ENCODE results near the gene SLX4IP.
"Not testable (repeated sequence)": the region's sequence is repeated elsewhere in the genome, so short reads cannot be mapped to it uniquely, and the experiment has no call there.

The SLX4IP gene

DNA sequence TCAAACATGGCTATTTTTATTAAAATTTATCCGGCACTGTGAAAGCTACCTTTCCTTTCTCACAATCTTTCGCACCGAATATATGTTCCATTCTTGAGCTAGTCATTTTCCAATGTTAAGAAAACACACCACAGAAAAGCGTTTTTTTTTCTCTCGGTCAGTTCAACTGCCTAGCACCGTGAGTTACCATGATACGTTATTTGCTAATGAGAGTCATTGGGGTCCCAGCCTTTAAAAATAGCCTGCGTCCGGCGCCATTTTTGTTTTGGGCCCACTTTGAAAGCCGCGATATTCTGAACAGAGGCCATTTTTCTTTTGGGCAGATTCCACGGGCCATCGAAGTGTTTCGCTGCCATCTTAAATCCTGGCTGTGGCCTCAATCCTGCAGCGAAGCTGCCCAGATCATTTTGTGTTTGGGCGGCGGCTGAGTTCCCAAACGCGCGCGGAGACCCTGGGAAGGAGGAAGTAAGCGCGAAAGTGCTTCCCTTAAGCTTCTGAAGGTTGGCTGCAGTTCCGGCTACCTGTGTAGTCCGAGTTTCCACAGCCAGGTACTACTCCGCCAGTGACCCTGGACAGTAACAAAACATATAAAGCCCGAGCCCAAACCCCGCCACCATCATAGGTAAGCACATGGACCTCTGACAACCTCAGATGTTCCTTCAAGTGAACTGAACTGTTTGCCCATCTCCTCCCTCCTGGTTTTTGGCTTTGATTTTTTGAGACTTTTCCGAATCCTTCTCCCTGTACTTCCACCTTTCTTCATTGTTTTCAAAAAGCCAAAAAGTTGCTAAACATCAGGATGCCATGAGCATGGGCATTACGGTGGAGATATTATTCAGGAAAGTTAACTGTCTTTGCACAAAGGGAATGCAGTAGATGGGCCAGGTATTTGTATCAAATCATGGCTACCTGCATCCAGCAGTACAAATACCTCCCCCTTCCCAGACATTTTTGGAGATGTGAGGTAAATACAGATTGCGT, at the start of gene SLX4IP:
SLX4IP (plus strand) TSS at position 474 of the 981 bp plus-strand sequence. CDS start 22,900 bp downstream, outside the sequence.
- peak; percentile 86 to 97 for DNase-seq

GRCh38 chr20:10385850-10386544, 49.1 kb upstream of the SLX4IP start:
- no peak for DNase-seq

DNA sequence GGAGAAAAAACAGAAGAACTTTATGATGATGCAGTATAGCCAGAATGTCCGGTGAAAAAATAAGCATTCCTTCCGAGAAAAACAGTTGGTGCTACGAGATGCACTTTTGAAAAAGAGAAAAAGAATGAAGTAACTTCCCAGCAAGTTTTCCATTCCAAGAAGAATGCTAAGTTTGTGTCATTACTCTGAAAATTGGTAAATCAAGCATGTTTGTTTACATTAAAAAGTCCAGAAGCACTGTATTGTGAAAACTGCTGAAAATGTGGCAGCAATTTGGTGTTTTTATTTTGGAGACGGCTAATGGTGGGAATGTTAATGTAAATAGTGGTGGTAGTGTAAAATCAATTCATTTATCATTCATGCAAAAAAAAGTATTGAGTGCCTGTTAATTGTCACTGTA, 47.4 kb upstream of the SLX4IP start:
- no peak for DNase-seq

GRCh38 chr20:10388597-10388996, 46.5 kb upstream of the SLX4IP start:
- no peak for DNase-seq

DNA sequence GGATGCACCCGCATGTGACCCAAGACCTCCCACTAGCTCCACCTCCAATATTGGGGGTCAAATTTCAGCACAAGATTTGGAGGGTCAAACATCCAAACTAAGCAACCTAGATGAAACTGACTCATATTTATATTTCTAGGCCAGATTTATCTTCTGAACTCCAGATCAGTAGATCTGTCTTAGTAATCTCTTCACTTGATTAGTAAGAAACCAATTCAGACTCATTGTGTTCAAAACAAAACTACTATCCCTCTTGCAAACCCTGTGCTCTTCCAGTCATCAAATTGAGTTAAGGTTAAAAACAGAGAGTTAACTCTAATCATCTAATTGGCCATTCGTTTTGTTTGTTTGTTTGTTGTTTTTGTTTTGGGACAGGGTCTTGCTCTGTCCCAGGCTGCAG, 44.4 kb upstream of the SLX4IP start:
- no peak for DNase-seq

DNA sequence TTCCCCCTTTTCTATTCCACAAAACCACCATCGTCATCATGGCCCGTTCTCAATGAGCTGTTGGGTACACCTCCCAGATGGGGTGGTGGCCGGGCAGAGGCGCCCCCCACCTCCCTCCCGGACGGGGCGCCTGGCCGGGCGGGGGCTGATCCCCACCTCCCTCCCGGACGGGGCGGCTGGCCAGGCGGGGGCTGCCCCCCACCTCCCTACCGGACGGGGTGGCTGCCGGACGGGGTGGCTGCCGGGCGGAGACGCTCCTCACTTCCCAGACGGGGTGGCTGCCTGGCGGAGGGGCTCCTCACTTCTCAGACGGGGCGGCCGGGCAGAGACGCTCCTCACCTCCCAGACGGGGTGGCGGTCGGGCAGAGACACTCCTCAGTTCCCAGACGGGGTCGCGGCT, 40.4 kb upstream of the SLX4IP start:
- not testable (repeated sequence) for DNase-seq

DNA sequence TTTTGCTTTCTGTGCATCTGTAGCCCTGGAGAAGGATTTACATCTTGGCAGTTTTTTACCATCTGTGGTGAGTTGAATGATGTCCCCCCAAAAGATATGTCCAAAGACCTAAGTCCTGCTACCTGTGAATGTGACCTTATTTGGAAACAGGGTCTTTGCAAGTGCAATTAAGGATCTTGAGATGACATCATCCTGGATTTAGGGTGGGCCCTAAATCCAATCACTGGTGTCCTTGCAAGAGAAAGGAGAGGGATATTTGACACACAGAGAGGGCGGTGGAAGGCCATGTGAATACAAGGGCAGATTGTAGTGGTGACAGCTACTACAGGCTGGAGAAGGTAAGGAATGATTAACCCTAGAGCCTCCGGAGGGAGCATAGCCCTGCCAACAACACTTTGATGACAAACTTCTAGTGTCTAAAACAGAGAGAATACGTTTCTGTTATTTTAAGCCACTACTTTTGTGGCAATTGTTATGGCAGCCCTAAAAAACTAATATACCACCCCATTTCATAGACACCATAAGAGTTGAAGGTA, 36.2 kb upstream of the SLX4IP start:
- no peak for DNase-seq

DNA sequence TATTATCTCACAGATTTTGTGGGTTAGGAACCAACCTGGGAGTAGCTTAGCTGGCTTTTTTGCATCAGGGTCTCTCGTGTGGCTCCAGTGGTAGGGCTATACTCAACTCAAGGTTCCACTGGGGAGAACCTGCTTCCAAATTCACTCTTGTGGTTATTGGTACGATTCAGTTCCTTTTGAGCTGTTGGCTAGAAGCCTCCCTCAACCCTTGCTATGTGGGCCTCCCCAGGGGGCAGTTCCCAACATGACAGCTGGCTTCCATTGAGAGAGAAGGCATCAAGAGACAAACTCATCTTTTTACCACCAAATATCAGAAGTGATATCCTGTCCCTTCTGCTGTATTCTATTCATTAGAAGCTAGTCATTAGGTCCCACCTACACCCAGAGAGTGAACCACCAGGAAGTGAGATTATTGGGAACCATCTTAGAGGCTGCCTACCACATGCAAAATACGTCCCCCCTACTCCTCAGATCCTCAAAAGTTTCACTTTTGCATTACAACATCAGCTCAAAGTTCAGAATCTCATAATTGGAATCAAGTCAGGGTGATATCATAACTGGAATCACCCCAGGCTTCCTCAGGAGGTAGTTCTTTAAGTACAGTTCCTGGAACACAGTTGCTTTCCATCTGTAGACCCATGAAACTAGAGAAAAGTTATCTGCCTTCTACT, 32.0 kb upstream of the SLX4IP start:
- no peak for DNase-seq

DNA sequence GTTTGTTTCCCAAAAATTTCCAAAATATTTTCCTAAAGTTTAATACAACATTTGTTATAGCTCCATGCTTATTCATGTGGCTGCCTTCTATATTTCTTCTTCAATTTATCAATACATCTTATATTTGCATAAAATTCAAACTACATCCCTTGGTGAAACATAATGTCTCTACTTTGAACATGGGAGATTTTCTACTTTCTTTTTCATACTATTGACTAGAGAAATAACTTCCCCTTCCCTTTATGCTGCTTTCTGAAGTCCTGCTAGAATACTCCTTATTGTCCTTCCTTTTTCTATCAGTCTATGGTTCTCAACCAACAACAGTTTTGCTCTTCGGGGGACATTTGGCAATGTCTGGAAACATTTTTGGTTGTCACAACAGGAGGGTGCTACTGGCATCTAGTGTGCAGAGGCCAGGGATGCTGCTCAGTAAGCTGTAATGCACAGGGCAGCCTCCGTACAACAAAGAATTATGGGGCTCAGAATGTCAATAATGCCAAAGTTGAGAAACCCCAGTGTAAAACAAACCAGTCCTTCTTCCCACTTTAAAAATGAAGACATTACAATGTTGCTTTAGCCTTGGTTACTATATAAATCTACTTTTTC, 31.0 kb upstream of the SLX4IP start:
- DNase-seq: no peak

DNA sequence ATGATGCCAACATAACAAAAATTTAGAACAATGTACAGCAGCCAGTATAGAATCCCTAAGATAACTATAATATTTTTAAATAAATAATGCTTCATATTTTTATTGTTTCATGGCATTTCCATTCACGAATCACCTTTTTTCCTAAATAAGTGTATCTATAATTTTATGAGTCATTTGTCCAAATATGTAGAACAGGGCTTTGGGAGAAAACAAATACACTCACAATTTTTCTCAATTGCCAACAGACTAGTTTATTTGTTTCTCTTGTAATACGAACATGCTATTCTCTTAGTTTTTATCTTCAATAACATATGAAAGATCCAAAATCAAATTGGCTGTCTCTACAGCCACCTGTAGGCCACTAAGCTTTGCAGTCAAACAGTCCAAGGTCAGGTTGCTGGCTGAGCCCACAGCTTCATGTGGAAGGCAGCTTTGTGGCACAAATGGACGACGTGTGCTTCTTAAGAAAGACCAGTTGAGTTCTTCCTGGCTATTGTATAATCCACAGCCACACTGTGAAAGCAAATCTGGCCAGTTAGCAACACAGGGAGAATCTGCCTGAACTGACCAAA, 30.1 kb upstream of the SLX4IP start:
- no peak for DNase-seq

DNA sequence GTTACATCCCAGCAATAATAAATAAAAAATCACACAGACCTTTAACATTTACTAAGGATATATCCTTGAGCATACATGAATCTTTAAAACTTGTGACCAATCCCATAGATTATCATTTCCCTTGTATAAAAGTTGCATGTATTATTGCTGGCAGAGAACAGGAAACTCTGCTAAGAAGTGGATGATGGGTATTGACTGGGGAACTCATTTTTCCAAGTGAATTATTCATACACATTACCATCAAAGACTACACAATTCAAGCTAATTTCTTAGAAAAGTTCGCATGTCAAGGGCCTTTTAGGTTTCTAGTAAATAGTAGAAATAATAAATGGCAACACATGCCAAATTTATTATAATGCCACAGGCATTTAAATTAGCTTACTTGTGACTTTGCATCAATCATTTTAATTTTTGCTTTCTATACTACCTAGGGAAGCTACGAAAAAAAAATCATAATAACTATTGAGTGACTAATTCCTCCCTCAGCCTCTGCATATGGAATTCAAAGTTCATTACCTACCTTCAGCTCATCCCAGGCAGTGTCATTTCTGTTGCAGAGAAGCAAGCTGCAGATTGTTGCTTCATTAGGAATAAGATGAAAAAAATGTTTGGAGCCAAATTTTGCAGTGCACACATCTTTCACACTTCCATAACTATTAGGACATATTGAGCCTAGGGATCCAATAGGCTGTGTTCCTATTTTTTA, 26.8 kb upstream of the SLX4IP start:
- DNase-seq: no peak

DNA sequence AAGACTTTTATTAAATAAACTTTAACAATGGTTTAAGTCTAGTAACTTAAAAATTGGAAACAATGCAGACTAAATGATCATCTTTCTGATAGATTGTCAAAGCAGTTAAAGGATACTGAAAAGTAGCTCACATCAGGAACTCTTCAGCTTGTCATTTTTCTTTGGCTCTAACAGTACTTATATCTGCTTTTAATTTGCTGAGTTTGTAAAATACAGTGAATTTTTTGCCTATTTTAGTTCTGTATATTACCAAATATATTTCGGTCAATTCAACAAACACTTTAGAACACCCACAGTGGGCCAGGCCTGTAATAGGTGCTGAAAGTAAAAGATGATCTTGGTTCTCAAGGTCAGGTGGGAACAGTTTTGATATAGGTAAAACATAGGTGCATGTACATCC, 23.4 kb upstream of the SLX4IP start:
- DNase-seq: no peak

GRCh38 chr20:10412591-10413408, 22.3 kb upstream of the SLX4IP start:
- DNase-seq: peak in 1 of 2 experiments; percentile 16

- peak in 1 of 2 experiments; percentile 71 for DNase-seq
Measured at GRCh38 chr20:10415013-10415650, 20.0 kb upstream of the SLX4IP start.

DNA sequence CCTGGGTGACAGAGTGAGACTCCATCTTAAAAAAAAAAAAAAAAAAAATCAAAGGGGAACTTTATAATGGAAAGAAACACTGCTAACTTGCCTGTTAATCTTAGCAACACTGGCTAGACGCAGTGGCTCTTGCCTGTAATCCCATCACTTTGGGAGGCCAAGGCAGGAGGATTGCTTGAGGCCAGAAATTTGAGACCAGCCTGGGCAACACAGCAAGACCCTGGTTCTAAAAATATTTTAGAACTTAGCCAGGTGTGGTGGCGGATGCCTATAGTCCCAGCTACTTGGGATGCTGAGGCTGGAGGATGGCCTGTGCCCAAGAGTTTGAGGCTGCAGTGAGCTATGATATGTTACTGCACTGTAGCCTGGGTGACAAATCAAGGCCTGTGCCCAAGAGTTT, 17.9 kb upstream of the SLX4IP start:
- not testable (repeated sequence) for DNase-seq

GRCh38 chr20:10419550-10420133, 15.5 kb upstream of the SLX4IP start:
- DNase-seq: peak; percentile 36 to 67

GRCh38 chr20:10423735-10424134, 11.4 kb upstream of the SLX4IP start:
- DNase-seq: no peak

DNA sequence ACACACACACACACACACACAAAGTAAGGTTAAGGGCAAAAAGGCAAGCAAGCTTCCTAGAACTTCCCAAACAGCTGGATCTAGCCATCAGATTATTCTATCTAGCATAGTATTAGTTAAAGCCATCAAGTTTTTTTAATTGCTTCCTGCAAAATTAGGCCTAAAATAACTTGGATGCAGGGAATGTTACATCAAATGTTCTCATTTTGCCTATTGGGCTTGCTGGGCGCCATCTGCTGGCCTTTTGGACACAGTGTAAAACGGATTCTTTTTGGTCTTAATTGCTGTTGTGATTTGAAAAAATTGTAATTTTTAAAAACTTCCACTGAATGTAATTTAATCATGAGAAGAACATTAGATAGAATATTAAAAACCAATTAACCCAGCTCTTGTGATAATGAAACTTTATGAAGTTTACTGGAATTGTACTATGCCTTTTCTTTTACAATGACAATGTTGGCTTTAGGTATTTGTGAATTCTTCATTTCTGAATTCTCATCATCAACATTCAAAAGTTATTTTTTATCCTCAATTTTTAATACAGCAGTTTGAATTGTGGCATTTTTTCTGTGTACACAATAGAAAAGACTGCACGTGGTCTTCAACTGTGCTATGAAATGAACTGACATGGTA, 7.9 kb upstream of the SLX4IP start:
- DNase-seq: peak; percentile 46 to 63

GRCh38 chr20:10428008-10428407, 7.1 kb upstream of the SLX4IP start:
- DNase-seq: no peak

Data from SW 1271 (cell line).